GM21576 (cell line): Measurements from ENCODE around the gene DEPDC5.

Experiments used
- ATAC-seq: cut with Tn5 transposase; IDR thresholded peaks from one replicate; pipeline ENCODE4 v1.9.1; 2021; ENCODE audit warnings: mild to moderate bottlenecking, moderate library complexity; ENCODE audit not compliant: unreplicated experiment

DEPDC5 gene

DNA sequence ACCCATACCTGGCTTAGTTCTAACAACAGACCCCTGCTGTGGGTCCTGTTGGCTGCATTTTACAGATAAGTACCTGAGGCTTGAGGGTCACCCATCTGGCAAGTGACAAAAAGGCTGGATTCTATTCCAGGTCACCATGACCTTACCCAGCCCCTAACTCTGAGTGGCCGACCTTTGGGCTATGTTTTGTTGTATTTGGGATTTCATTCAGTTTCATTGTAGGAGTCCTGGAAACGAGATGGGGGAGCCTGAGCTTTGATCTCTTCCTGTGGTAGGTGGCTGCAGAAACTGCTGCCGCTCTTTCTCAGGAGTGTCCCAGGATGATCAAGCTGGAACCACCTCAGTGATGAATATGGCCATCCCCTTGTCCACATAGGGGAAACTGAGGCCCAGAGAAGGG lies 165.9 kb downstream of the DEPDC5 start:
- ATAC-seq: no peak

DNA sequence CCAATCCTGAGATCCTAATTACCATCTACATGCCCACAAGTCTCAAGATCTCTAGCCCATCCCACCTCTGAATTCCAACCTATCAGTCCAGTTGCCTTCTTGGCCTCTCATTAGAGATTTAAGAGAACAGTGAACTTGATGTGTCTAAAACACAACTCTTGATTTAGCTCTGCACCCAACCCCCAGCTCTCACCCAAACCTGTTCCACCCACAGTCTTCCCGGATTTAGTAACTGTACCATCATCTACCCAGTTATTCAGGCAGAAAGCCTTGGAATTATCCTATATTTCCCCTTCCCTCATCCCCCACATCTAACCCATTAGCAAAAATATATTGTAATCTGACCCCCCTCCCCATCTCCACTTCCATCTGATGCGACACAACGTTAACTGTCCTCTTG lies 166.5 kb downstream of the DEPDC5 start:
- ATAC-seq: no peak

DNA sequence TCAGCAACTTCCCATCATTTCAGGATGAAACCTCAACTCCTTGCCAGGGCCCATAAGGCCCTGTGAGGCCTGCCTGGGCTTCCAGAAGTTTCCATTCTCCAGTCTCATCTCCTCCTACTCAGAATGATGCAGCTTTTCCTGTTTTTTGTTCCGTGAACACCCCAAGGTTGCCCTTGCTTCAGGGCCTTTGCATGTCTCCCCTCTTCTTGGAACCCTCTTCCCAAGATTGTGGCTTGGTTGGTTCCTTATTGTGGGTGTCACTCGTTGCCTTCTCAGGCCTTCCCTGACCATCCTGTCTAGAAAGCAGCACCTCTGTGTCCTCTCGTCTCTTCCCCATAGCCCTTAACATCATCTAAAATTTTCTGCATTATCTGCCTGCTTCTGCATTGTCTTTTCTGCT lies 167.3 kb downstream of the DEPDC5 start:
- no peak for ATAC-seq

DNA sequence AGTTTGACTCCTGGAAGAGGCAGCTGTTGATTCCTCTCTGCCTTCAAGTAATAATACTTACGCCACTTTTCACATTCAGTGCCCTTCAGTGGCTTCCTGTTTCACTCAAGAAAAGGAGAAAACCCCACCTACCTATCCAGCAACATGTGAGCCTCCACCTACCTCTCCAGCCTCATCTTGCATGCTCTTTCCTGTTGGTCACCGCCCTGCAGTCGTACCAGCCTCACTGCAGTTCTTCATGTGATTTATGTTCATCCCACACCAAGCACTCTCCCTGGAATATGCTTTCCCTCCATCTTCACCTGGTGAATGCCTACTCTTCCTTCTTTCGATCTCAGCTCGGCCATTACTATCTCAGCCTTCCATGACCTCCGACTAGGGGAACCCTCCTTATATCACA lies 168.7 kb downstream of the DEPDC5 start:
- no peak for ATAC-seq

DNA sequence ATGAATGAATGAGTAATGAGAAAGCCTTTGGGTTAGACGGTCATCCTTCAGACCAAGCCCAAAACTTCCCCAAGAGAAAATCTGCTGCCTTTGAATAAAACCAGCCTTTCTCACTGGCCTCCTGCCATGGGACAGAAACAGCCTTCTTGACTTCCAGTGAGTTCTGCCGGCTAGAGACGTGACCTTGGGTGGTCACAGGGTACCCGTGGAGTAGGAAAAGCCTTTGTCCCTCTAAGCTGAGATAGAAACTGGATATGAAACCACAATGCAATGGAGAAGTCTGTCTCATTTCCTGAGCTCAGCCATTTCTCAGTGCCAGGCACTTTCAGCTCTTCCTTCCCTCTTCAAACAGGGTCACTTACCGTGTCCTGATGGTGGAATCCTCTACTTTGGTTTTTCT lies 169.3 kb downstream of the DEPDC5 start:
- no peak for ATAC-seq

DNA sequence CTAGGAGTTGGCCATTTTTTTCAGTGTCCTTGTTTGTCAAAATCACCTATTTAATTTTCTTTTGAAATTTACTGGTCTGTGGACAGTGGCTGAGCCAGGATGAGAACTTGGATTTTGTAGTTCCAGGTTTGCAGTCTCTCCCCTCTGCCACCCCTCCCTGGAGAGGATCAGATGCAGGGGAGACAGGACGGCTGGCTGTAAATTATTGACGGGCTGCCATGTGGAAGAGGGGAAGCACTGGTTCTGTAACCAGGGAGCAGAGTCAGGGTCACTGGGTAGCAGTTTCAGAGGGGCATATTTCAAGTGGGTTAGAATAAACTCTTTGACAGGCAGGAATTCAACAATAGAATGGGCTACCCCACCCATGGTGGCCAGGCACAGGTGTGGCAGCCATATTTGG lies 169.9 kb downstream of the DEPDC5 start:
- no peak for ATAC-seq

DNA sequence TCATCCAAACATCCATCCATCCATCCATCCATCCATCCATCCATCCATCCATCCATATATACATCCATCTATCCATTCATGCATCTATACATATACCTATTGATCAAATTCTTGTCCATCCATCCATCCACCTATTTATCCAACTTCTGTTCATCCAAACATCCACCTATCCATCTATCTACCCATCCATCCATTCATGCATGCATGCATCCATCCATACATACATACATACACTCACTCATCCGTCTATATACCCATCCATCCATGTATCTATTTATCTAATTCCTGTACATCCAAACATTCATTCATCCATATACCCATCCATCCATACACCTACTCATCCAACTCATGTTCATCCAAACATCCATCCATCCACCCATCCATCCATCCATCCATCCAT lies 171.2 kb downstream of the DEPDC5 start:
- ATAC-seq: no peak

DNA sequence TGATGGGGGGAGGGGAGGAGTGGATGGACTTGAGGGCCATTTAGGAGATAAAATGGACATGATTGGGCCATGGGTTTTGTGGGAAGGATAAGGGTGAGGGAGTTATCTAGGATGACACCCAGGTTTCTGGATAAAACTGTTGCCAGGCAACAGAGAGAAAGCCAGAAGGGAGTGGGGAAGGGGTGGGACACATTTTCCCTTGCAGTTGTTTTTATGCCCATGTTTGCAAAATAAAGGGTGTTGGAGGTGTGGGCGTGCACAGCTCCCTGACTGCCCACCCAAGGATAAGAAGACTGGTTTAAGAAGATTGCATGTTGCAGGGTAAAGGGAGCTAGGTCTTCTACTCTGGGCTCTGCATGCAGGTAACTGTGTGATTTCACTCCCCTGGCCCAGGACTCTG lies 172.2 kb downstream of the DEPDC5 start:
- no peak for ATAC-seq

DNA sequence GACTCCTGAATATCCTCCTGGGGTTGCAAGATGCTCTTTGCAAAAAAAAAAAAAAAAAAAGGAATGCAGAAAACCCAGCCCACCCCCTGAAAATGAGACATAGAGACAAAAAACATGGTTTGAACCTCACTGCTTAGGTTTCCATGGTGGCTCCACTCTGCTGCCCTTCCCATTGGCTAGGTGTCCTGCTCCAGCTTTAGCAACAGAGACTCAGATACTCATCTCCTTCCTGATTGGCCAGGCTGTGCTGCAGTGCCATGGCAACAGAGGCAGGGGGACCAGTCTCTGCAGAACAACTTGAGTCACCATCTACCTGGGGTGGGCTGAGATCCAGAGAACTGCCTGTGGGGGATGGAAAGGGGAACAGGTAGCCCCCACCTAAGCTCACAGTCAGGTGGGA lies 173.2 kb downstream of the DEPDC5 start:
- ATAC-seq: no peak

DNA sequence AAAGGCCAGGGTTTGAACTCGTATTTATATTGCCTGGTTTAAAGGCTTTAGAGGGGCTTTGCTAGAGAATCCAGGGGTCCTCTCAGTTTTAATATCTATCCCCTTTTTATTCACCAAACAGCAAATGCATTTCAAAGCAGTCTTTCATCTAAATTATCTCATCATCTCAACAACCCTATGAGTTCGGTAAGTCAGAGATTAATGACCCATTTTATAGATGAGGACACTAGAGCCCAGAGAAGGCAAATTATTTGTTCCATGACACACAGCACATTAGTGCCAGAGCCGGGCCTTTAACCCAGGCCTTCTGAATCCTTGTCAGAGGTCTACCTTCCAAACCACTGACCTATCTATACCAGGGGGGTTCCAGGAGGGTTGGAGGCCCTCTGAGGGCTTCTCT lies 173.7 kb downstream of the DEPDC5 start:
- no peak for ATAC-seq

DNA sequence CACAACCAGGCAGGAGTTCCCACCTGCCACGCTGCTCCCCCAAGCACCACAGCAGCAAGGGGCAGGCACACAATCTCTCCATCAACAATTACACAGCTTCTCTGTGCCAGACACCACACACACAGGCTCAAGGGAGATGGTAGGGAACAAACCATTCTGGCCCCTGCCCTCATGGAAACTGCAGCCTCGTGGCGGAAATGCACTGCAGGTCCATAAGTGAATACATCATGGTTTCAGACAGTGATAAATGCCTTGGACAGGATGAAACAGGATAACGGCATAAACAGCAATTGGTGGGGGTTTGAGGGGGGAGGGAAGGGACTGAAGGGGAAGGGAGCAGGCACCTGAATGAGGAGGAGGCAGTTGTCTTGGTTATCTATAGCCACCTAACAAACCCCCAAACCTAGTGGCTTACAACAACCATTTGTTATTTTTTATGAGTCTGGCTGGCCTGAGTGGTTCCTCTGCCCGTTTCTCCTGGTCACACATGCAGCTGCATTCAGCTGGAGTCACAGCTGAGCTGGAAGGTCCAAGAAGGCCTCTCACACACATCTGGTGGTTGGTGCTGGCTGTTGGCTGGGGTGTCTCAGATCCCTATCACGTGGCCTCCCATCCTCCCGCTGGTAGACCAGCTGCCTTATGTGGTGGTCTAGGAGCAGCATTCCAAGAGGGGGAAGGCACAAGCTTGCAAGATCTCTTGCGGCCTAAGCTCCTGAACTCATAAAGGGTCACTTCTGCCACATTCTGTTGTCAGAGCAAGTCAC lies 175.5 kb downstream of the DEPDC5 start:
- ATAC-seq: no peak

DNA sequence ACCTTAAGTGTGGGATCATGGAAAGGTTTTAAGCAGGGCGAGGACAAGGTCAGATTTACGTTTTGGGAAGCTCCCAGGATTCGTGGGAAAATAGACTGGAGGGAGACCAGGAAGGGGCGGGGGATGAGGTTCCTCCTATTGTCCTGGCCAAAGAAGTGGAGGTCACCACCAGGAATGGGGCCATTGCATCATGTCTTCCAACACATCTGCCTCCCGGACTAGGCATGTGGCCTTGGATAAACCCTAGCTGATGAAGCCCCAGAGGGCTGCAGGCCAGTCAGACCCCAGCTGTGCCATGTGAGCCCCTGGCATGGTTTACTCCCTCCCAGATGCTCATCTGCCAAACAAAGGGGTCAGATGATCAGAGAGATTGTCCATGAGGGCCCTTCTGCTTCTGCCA lies 179.0 kb downstream of the DEPDC5 start:
- ATAC-seq: no peak

DNA sequence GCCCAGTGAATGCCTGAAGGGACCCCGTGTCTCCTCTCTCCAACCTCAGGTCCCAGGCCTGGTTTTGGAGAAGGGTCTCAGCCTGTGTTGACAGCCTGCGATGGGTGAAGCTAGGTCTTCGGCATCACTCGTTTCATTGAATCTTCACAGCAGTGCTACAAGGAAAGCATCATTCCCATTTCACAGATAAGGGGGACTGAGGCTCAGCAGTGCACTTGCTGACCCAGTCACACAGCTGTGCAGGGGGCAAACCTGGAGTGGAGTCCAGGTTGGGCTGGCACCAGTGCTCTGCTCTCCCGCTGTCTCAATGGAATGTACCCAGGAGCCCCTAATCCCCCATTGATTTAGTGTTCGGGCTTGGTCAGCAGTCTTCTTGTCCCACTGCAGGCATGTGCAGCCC lies 179.6 kb downstream of the DEPDC5 start:
- ATAC-seq: no peak

DNA sequence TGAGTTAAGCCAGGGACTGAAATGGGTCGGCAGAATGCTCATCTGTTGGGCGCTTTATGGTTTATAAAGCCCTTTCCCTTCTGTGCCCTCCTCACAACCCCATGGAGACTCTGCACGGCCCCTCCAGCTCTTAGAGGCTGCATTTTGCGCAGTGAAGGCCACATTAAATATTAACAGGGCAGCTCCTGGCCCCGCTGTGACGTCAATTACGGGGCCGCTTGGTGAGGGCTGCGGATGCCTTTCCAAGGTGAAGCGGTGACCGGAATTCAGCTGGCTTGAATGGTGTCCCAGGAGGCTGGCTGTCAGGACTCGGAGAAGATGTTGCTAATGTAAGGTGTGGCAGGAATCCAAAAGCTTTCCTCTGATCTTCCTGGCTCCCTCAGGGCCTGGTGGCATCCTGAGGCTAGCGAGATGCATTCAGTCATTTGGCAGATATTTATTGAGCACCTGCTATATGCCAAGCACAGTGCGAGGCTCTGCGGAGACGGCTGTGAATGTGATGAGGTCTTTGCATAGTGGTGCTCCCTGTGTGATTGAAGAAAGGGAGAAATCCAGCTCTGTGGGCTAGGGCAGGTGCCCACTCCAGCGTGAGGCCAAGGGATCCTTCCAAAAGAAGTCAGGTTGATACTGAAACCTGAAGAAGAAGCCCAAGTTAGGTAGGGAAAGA lies 180.1 kb downstream of the DEPDC5 start:
- no peak for ATAC-seq

DNA sequence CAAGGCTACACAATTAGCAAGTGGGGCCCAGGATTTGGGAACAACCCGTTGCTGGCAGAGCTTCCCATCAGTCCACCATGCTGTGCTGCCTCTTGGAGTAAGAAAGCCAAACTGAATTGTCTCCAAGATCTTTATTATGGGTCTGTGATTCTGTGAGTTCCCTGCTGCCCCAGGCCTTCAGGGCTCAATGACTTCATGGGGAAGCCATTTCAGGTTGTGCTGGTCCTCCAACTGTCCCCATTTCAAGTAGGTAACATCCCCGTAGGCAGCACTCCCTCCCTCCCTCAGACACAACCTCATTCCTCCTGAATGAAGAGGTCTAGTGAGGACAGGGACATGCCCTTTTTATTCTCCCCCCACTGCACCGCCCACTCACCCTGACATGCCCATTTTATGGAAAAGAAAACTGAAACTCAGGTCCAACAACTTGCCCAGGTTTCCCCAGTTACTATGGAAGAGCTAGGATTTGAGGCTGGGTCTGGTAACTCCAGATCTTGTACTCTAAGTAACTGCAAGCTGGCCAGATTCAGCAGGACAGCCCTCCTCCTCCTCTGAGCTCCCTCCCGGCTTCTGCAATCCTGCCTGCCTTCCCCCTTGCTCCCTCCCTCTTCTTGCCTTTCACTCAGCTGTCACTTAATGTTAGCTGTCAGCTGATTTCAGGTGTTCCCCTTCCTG lies 182.3 kb downstream of the DEPDC5 start:
- ATAC-seq: no peak

DNA sequence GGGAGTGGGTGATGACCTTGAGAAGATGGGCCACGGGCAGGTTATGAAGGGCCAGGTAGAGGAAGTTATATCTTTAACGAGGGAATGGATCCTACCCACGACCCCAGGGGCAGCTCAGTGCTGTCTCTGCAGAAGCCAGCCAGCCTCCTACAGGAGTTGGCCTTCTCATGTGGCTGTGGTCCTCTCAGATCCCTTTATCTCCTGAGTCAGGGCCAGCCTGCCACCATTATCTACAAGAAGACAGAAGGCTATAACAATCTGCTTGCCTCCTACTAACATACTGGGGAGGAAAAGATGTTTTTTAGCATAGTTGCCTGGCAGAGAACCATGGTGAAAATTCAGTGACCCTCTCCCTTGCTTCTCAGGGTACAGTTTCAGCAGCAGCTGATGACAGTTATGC lies 183.5 kb downstream of the DEPDC5 start:
- no peak for ATAC-seq

DNA sequence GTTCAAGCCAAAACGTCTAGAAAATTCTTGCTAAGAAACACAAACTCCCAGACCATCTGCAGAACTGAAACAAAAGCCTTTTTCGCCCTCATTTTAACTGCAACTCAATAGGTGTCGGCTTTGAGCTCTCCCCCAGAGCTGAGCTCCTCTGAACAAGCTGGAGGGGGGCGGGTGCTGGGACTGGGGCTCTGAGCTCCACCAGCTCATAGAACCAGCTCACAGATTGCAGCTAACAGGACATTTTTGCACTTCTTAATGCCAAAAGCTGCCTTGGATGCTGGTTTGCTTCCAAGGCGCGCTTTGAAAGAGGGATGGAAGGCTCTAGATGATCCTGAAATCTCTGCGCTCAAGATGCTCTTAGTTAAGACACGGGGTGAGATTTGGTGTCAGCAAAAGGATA lies 184.5 kb downstream of the DEPDC5 start:
- ATAC-seq: no peak

DNA sequence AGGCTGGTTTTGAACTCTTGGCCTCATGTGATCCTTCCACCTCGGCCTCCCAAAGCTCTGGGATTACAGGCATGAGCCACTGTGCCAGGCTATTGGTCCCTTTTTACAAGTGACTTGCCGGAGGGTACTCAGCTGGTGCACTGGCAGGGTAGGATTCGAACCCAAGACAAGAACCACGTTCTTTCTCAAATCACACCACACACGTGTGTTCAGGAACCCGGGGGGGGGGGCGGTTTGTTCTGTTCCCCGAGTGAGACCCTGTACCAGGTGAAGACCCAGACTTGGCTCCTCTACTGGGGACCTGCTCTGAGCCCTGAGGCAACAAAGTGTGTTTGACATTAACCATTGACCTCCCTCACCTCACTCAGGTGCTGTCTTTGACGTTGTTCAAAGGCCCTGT lies 186.7 kb downstream of the DEPDC5 start:
- no peak for ATAC-seq

DNA sequence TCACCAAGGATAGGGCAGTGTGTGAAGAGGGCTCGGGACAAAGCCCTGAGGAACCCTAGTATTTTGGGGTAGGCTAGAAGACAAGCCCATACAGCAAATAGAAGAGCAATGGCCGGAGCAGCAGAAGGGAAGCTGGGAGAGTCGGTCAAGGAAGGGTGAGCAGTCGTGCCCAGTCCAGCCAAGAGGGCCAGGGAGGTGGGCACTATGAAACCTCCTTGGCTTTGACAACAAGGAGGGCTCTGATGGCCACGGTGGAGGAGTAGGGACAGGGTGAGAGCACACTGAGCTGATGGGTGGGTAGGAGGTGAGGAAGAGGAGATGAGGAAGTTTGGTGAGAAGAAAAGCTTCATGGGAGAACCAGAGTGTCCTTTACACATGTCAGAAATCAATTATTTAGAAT lies 188.3 kb downstream of the DEPDC5 start:
- ATAC-seq: no peak

DNA sequence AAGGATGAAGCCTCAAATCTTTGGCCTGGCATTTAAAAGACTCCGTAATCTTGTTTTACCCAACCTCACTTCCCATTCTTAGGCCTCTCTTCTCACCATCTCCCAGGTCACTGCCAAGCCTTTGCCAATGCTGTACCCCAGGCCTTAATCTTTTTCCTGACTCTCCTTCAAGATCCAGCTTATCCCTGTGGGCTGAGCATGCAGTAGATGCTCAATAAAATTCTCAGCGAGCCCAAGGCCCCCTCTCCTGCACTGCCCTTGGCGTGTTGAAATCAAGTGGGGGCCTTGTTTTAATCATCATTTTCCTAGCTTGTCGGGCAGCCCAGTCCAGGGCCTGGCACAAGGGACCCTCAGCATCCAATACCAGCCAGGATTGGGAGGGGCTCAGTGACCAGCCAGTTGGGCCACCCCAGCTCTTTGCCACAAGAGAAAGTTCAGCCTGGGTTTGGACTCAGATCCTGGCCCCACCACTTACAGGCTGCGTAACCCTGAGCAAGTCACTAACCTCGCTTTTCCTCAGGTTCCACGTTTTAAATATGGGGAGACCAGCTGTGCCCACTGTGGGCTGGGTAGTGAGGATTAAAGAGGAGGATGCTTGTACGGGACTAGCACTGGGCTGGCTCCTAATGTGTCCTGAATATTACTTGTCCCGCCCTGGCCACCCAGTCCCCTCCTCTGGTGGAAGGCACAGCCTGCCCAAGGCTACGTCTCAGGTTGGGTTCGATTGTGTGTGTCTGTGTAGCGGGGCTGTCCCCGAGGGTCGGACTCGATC lies 189.6 kb downstream of the DEPDC5 start:
- ATAC-seq: no peak

DNA sequence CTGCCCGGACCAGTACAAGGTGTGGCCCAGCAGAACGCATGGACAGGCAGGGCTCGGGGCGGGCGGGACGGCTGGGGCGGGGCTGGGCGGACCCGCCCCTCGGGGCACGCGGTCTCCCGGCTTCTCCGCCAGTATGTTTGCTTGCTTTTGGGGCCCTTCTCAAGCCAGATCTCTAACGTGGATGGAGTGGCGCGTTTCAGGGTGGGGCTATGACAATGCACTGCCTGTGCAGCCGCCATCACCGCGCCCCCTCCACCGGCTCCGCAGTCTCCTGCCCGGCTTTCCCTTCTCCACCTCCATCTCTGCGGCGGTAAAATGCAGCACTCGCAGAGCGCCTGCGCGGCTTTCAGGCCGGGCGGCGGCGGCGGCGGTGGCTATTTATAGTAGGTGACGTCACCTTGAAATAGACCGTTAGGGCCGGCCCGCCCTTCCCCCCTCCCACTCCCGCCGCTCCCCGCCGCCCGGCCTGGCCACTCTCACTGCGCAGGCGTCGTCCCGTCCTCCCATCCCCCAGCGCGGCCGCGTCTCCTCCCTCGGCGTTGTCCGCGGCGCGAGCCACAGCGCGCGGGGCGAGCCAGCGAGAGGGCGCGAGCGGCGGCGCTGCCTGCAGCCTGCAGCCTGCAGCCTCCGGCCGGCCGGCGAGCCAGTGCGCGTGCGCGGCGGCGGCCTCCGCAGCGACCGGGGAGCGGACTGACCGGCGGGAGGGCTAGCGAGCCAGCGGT lies 190.3 kb downstream of the DEPDC5 start, which contains the start of gene YWHAH:
YWHAH (plus strand) TSS at position 558 of the 722 bp plus-strand sequence. CDS start 199 bp downstream, outside the sequence.
- ATAC-seq: peak; percentile 46
